SK-N-SH (cell line): Measurements from ENCODE around the gene ARL2BP.

Source experiments
- CTCF ChIP-seq: fragments of 200-600 bp; sonication (generic); IDR thresholded peaks from 2 replicates; pipeline ENCODE4 v1.6.1; 2017; ENCODE audit warnings: antibody characterized with exemption, mild to moderate bottlenecking, moderate library complexity
- ELF1 ChIP-seq: IDR thresholded peaks from 2 replicates; pipeline ENCODE4 v1.4.0; 2012
- EP300 ChIP-seq, 2 experiments: IDR thresholded peaks; 2 replicates each; pipeline versions ENCODE4 v1.4.0 to v1.6.1; 2012; ENCODE audit warnings: borderline replicate concordance in 1 of 2, low read depth in 1 of 2, low read length in 1 of 2
- FOXM1 ChIP-seq: IDR thresholded peaks from 2 replicates; pipeline ENCODE4 v1.4.0; 2012; ENCODE audit warnings: low read depth, mild to moderate bottlenecking
- MEF2A ChIP-seq: IDR thresholded peaks from 2 replicates; pipeline ENCODE4 v1.4.0; 2012; ENCODE audit warnings: low read depth, borderline replicate concordance
- MXI1 ChIP-seq: IDR thresholded peaks from 2 replicates; pipeline ENCODE4 v1.6.1; 2012; ENCODE audit warnings: mild to moderate bottlenecking, low read depth, low read length, improper control_type of control experiment
- NRF1 ChIP-seq: IDR thresholded peaks from 2 replicates; pipeline ENCODE4 v1.6.1; 2012; ENCODE audit warnings: low read depth, mild to moderate bottlenecking, low read length
- POLR2AphosphoS5 ChIP-seq: IDR thresholded peaks from 2 replicates; pipeline ENCODE4 v1.6.1; 2012; ENCODE audit warnings: low read depth, low read length
- RAD21 ChIP-seq: IDR thresholded peaks from 2 replicates; pipeline ENCODE4 v1.6.1; 2012; ENCODE audit warnings: mild to moderate bottlenecking, low read length
- RFX5 ChIP-seq: IDR thresholded peaks from 2 replicates; pipeline ENCODE4 v1.6.1; 2012; ENCODE audit warnings: mild to moderate bottlenecking, improper control_type of control experiment, low read length
- SIN3A ChIP-seq: IDR thresholded peaks from 2 replicates; pipeline ENCODE4 v1.6.1; 2012; ENCODE audit warnings: low read depth, mild to moderate bottlenecking, low read length, moderate library complexity, borderline replicate concordance
- SMC3 ChIP-seq: IDR thresholded peaks from 2 replicates; pipeline ENCODE4 v1.6.1; 2012; ENCODE audit warnings: low read depth, low read length, improper control_type of control experiment
- TAF1 ChIP-seq: IDR thresholded peaks from 2 replicates; pipeline ENCODE4 v1.6.1; 2012; ENCODE audit warnings: low read depth, mild to moderate bottlenecking, low read length, moderate library complexity, borderline replicate concordance
- TEAD4 ChIP-seq: IDR thresholded peaks from 2 replicates; pipeline ENCODE4 v1.4.0; 2012; ENCODE audit warnings: mild to moderate bottlenecking, borderline replicate concordance; ENCODE audit not compliant: insufficient read depth

DNA sequence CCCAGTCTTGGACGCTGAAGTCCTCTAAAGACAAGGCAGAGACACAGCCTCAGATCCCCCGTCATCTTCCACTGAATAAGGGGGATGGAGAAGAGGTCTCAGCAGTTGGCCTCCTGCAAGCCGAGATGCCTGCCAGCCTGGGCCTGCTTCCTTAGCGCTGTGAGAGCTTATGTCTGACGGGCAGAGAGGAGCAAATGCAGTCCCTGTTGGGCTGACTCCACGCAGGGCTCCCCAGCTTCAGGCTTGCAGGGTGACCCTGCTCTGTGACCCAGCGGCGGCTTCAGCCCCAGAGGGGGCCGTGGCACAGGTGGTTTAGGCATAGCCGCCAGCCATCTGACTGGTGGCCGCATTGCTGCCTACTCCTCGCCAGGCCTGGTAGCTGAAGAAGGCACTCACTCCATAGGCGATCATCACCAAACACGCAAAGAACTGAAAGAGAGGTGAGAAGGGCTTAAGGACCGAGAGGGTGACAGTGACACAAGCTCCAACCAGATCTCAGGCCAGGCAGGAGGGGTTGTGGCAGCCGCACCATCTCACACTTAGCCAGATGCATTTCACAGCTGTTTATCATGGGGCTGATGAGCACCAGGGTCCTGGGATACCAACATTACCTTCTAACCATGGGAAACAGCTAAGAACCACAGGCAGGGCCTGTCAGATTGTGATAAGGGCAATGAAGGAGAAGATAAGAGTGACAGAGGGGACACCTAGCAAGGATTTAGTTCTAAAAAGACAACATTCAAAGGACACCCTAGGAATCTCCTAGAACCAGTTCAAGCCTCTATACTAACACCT, 11.7 kb downstream of the ARL2BP start:
- TF ChIP-seq CTCF (no peak), RAD21 (no peak), MEF2A (no peak), EP300 (IDR thresholded peaks at IDR 0.05; ENCODE audit: borderline replicate concordance in 1 of 2, low read depth in 1 of 2, low read length in 1 of 2) (no peak), MXI1 (no peak), RFX5 (no peak), TAF1 (no peak), TEAD4 (no peak), POLR2AphosphoS5 (no peak), ELF1 (no peak), NRF1 (no peak), SIN3A (no peak), FOXM1 (no peak), SMC3 (no peak)
